ENCODE measurements around the gene CFAP58. TPM values are rescaled to one million over a fixed set of nuclear protein-coding genes. Genes with fewer than 3 reads are reported as not detected.

The CFAP58 gene
- total RNA-seq, 1 experiment from 2014 or later, result 0.63 TPM

DNA sequence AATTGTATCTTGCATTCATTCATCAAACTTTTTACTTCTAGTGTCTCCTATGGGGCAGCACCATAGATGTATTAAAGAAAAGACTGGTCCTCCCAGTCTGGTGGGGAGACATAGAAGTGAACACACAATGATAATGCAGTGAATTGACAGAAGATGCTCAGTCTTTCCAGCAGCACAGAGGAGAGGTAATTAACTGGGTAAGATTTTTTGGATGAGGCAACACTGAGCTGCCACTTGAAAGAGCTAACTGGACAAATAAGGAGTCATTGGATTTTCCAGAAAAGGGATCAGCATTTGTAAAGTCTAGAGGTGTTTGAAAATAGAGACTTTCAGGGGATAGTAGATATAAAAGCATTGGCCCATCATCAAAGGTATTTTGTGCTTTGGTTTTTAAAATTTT is 8.1 kb upstream of the CFAP58 start:
- Histone ChIP-seq H3K79me1 (ENCODE audit: insufficient read depth, low read depth, low read length, poor library complexity, severe bottlenecking) (no peaks in the 10 kb centered on the region), H3K27ac (ENCODE audit: insufficient read length, low read depth, low read length) (no peak overlapping the region), H3K56ac (ENCODE audit: insufficient read length, low read depth, low read length) (no peak overlapping the region), H3K14ac (ENCODE audit: insufficient read depth, low read length) (no peak overlapping the region), H2BK120ac (ENCODE audit: low read depth, low read length, poor library complexity, severe bottlenecking) (no peak overlapping the region), H2BK5ac (ENCODE audit: insufficient read length, low read length) (no peak overlapping the region), H3K4me2 (ENCODE audit: insufficient read depth, insufficient read length, low read length) (no peak overlapping the region), H3K79me2 (ENCODE audit: insufficient read depth, low read length) (no peaks in the 10 kb centered on the region), H4K91ac (ENCODE audit: insufficient read length, low read depth, low read length) (no peak overlapping the region), H4K5ac (ENCODE audit: insufficient read length, low read depth, low read length) (no peak overlapping the region), H2BK20ac (ENCODE audit: low read depth, low read length, poor library complexity, severe bottlenecking) (no peak overlapping the region), H3K23me2 (ENCODE audit: insufficient read length, low read depth, low read length, poor library complexity, severe bottlenecking) (no peaks in the 10 kb centered on the region), H3K18ac (ENCODE audit: insufficient read length, low read depth, low read length) (no peak overlapping the region), H2BK15ac (ENCODE audit: low read depth, low read length) (no peak overlapping the region), H3K4me1 (ENCODE audit: insufficient read depth, low read length) (peaks cover 8% of the 10 kb centered on the region; the same call in 1 of the 2 replicates), H3K9ac (ENCODE audit: extremely low read depth, insufficient read length, low read length) (no peak overlapping the region), H4K8ac (replicated peaks; ENCODE audit: insufficient read length, low read depth, low read length) (no peak overlapping the region), H3K9me3 (ENCODE audit: control insufficient read depth, low read depth, low read length) (no peaks in the 10 kb centered on the region), H4K20me1 (ENCODE audit: control insufficient read depth, insufficient read depth, insufficient read length) (no peaks in the 10 kb centered on the region), H2AK5ac (ENCODE audit: insufficient read length, low read length) (no peak overlapping the region), H2BK12ac (ENCODE audit: insufficient read length, low read depth, low read length) (no peak overlapping the region), H3K27me3 (ENCODE audit: insufficient read depth, low read length) (no peaks in the 10 kb centered on the region; the same call in 1 of the 2 replicates), H3T11ph (ENCODE audit: low read length) (no peak overlapping the region), H2AFZ (ENCODE audit: low read length) (no peak overlapping the region), H3K23ac (ENCODE audit: insufficient read length, low read depth, low read length) (no peak overlapping the region), H3K4ac (ENCODE audit: low read depth, low read length) (no peak overlapping the region)
- no peaks in the 10 kb centered on the region; the same call in 1 of the 2 replicates for H3K27me3 Mint-ChIP-seq (ENCODE audit: low read depth)
- peaks cover 5 to 7% of the 10 kb centered on the region in 2 experiments; a peak in 2 of 4 replicates for H3K4me1 Mint-ChIP-seq
- H3K4me3 Mint-ChIP-seq, result no peak overlapping the region
- H3K27ac Mint-ChIP-seq, result no peak overlapping the region
- no peak for DNase-seq
- TF ChIP-seq, protein P1, sequence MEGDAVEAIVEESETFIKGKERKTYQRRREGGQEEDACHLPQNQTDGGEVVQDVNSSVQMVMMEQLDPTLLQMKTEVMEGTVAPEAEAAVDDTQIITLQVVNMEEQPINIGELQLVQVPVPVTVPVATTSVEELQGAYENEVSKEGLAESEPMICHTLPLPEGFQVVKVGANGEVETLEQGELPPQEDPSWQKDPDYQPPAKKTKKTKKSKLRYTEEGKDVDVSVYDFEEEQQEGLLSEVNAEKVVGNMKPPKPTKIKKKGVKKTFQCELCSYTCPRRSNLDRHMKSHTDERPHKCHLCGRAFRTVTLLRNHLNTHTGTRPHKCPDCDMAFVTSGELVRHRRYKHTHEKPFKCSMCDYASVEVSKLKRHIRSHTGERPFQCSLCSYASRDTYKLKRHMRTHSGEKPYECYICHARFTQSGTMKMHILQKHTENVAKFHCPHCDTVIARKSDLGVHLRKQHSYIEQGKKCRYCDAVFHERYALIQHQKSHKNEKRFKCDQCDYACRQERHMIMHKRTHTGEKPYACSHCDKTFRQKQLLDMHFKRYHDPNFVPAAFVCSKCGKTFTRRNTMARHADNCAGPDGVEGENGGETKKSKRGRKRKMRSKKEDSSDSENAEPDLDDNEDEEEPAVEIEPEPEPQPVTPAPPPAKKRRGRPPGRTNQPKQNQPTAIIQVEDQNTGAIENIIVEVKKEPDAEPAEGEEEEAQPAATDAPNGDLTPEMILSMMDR (conservative IDR thresholded peaks at IDR 0.05), result no peak
- H3K9me3 Mint-ChIP-seq, result no peaks in the 10 kb centered on the region
- H3K36me3 Mint-ChIP-seq (ENCODE audit: insufficient read depth in 1 of 3, low read depth in 3 of 3), result no peaks in the 10 kb centered on the region
